Naive thymus-derived CD8-positive, alpha-beta T cell (primary cell): ENCODE data around the gene LORICRIN. TPM values are rescaled to one million over a fixed set of nuclear protein-coding genes. Genes with fewer than 3 reads are reported as not detected.

Experiments used
- ATAC-seq, 2 donors: fragments of 150-1000 bp; cut with Tn5 transposase in 1 of 2; sonication (Bioruptor Pico), chemical (Tn5 transposase) in 1 of 2; 1 replicate in 1 of 2; 2 replicates in 1 of 2; pipeline ENCODE4 v1.10.0; 2021; ENCODE audit warnings: mild to moderate bottlenecking in 2 of 2, moderate library complexity in 2 of 2
- POLR2A ChIA-PET: fragments of 350-600 bp; sonication (Branson Sonifier 250); formaldehyde crosslinking; loops from one replicate; lab custom pipeline; 2021; ENCODE audit warnings: antibody characterized with exemption; lab: Charles Lee
- DNase-seq, 10 donors: peaks; one replicate each; pipeline versions ENCODE4 v3.0.0 to v3.0.0-alpha.2; 2020 to 2022
- H3K27ac Mint-ChIP-seq, 10 donors: one replicate each; pipeline ENCODE4 v1.8.0; 2020 to 2022; ENCODE audit warnings: mild to moderate bottlenecking in 10 of 10, mixed read lengths in 10 of 10, moderate library complexity in 4 of 10, inconsistent platforms in 1 of 10
- H3K27me3 Mint-ChIP-seq, 5 donors: one replicate each; pipeline ENCODE4 v1.8.0; 2021 to 2022; ENCODE audit warnings: mixed read lengths in 5 of 5
- H3K36me3 Mint-ChIP-seq, 3 donors: one replicate each; pipeline ENCODE4 v1.8.0; 2020 to 2022; ENCODE audit warnings: mixed read lengths in 3 of 3, mild to moderate bottlenecking in 2 of 3, inconsistent platforms in 1 of 3
- H3K4me1 Mint-ChIP-seq, 4 donors: one replicate each; pipeline ENCODE4 v1.8.0; 2021 to 2022; ENCODE audit warnings: mixed read lengths in 4 of 4
- H3K4me3 Mint-ChIP-seq, 10 donors: one replicate each; pipeline ENCODE4 v1.8.0; 2020 to 2022; ENCODE audit warnings: mild to moderate bottlenecking in 10 of 10, mixed read lengths in 10 of 10, moderate library complexity in 6 of 10, inconsistent platforms in 1 of 10
- H3K9me3 Mint-ChIP-seq, 9 donors: one replicate each; pipeline ENCODE4 v1.8.0; 2020 to 2022; ENCODE audit warnings: mixed read lengths in 9 of 9, mild to moderate bottlenecking in 3 of 9, inconsistent platforms in 1 of 9, moderate library complexity in 1 of 9
- polyA plus RNA-seq, 3 donors: library from polyadenylated mRNA; unstranded; fragments of 300-500 nt; fragmentation: Illumina TruSeq; gene quantifications; one replicate each; pipeline ENCODE4 v1.2.3, GENCODE V29; 2021
- total RNA-seq, 8 experiments: library from RNA in 2 of 8; stranded (reverse) in 2 of 8; gene quantifications; one replicate each; pipeline ENCODE4 v1.2.3 and lab custom pipeline; 2021 to 2026

LORICRIN gene
- total and polyA plus RNA-seq, 5 experiments from 2014 or later: not detected

DNA sequence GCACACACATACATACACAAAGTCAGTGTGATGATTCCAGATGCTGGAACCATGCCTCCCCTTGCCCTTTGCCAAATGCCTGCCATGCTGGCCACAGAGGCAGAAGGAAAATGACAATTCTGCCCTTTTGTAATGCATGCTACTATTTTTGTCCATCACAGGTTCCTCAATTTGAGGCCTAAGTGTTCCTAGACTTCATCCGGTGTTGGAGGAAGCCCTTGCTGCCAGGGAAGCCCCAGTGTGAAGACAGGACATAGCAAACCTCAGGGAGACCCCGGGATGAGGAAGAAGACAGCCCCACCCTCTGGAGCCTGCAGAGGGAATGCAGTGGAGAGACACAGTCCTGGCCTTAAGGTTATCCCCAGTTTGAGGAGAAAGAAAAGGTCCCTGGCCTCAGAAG is 27.7 kb upstream of the LORICRIN start:
- Mint-ChIP-seq H3K4me1 (peaks cover 0 to 3% (median 0%) of the 10 kb centered on the region in 4 donors), H3K27me3 (peaks cover 5 to 23% (median 13%) of the 10 kb centered on the region in 5 donors), H3K9me3 (no peaks in the 10 kb centered on the region), H3K36me3 (no peaks in the 10 kb centered on the region), H3K4me3 (no peak overlapping the region), H3K27ac (no peak overlapping the region)
- ATAC-seq (no peak), DNase-seq (no peak)
- POLR2A ChIA-PET: no interaction called here

DNA sequence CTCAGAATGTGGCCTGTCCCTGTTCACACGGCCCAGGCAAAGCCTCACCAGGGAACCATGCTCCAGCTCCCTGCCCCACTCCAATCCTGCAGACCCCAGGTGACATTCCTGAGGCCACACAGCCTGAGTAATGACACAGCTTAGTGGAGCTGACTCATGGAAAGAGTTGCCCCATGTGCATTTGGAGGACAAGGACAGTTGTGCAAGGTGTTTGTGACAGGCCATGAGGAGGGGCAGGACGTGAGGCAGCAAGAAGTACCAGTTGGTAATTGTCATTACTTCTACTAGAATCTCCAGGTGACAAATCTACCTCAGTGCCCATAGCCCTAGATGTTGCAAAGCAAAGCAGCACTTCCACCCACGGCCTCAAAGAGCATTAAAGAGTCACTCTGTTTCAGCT is 26.9 kb upstream of the LORICRIN start:
- ATAC-seq (no peak), DNase-seq (no peak)
- H3K36me3 Mint-ChIP-seq: no peaks in the 10 kb centered on the region
- H3K27me3 Mint-ChIP-seq: peaks cover 8 to 23% (median 13%) of the 10 kb centered on the region in 5 donors
- POLR2A ChIA-PET: no interaction called here
- peaks cover 0 to 3% (median 0%) of the 10 kb centered on the region in 4 donors for H3K4me1 Mint-ChIP-seq
- H3K27ac Mint-ChIP-seq: no peak overlapping the region
- no peaks in the 10 kb centered on the region for H3K9me3 Mint-ChIP-seq
- no peak overlapping the region for H3K4me3 Mint-ChIP-seq

DNA sequence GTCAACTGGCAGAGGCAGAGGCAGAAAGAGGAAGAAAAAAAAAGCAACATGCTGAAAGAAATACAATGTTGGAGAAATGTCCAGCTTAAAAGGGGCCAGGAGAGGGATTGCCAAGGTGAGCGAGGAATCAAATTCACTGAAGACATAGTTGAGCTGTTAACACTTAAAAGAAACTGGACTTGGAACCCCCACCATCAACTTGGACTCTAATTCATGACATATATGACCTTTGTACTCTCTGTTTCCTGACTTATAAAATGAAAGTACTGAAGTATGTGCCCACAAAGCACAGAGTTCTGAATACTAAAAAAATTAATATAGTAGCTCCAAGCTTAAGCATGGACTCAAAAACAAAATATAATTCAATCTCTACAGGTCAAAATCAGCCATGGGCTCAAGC is 26.0 kb upstream of the LORICRIN start:
- H3K4me3 Mint-ChIP-seq: no peak overlapping the region
- no peaks in the 10 kb centered on the region for H3K36me3 Mint-ChIP-seq
- H3K9me3 Mint-ChIP-seq: no peaks in the 10 kb centered on the region
- ATAC-seq (no peak), DNase-seq (no peak)
- POLR2A ChIA-PET: no interaction called here
- H3K27ac Mint-ChIP-seq: no peak overlapping the region
- peaks cover 9 to 23% (median 13%) of the 10 kb centered on the region in 5 donors for H3K27me3 Mint-ChIP-seq
- peaks cover 0 to 3% (median 0%) of the 10 kb centered on the region in 4 donors for H3K4me1 Mint-ChIP-seq

DNA sequence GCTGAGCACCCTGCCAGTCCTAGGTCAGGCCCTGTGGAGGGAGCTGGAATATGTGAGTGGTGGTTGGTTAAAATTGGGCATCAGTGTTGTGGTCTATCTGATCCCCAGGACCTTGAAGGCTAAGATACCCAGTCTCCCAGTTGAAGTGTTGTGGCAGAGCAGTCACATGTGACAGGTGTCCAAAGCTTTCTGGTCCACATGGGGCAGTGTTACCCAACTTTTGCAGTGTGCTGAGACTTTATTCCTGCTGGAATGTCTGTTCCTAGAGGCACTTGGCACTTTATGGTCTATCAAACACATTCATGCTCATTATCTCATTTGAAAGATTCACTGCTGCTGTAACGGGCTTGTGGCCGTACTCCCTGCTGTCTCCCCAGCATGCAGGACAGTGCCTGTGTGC is 21.0 kb upstream of the LORICRIN start:
- DNase-seq (no peak), ATAC-seq (no peak)
- Mint-ChIP-seq H3K27me3 (peaks cover 9 to 19% (median 17%) of the 10 kb centered on the region in 5 donors), H3K36me3 (no peaks in the 10 kb centered on the region), H3K4me1 (no peaks in the 10 kb centered on the region), H3K27ac (no peak overlapping the region), H3K4me3 (no peak overlapping the region), H3K9me3 (no peaks in the 10 kb centered on the region)
- POLR2A ChIA-PET: no interaction called here

DNA sequence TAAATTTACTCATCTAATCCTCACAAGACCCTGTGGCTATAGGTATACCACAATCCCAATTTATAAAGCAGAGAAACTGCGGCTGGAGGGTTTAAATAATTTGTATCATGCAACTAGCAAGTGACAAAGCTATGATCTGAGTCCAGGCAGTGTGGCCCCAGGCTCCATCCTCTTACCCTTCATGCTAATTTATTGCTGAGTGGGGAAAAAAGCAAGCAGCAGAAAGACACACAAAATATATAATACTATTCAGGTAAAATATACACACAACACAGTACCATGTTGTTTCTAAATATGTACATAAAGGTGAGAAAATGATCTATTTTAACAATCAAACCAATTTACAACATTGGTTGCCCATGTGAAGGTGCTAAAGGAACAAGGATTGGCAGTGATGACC is 17.3 kb upstream of the LORICRIN start:
- POLR2A ChIA-PET: no interaction called here
- Mint-ChIP-seq H3K9me3 (peaks cover 0 to 10% (median 0%) of the 10 kb centered on the region in 9 donors), H3K4me1 (no peaks in the 10 kb centered on the region), H3K36me3 (no peaks in the 10 kb centered on the region), H3K27me3 (peaks cover 21 to 28% (median 25%) of the 10 kb centered on the region in 5 donors), H3K4me3 (no peak overlapping the region), H3K27ac (no peak overlapping the region)
- no peak for ATAC-seq
- DNase-seq: no peak

DNA sequence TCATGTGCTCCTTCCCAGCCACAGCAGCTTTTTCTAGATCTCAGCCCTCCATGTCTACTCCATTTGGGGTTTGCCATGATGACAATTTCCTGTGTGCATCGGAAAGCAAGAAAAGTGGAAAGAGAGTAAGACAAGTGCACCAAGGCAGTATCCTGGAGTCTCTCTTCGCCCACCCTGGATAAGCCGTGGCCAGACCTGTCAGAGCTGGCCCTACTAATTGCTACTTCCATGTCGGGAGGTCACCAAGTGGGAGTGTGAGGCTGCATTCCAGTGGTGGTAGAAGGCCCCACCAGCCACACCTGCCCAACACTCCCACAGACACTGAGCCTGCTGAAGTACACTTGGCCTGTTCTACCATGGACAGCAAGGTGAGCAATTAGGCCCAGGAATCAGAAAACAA is 14.0 kb upstream of the LORICRIN start:
- H3K27ac Mint-ChIP-seq: no peak overlapping the region
- H3K4me1 Mint-ChIP-seq: no peaks in the 10 kb centered on the region
- POLR2A ChIA-PET: no interaction called here
- no peak for DNase-seq
- no peak overlapping the region for H3K4me3 Mint-ChIP-seq
- peaks cover 0 to 10% (median 0%) of the 10 kb centered on the region in 9 donors for H3K9me3 Mint-ChIP-seq
- no peaks in the 10 kb centered on the region for H3K36me3 Mint-ChIP-seq
- ATAC-seq: no peak
- peaks cover 18 to 49% (median 36%) of the 10 kb centered on the region in 5 donors for H3K27me3 Mint-ChIP-seq

DNA sequence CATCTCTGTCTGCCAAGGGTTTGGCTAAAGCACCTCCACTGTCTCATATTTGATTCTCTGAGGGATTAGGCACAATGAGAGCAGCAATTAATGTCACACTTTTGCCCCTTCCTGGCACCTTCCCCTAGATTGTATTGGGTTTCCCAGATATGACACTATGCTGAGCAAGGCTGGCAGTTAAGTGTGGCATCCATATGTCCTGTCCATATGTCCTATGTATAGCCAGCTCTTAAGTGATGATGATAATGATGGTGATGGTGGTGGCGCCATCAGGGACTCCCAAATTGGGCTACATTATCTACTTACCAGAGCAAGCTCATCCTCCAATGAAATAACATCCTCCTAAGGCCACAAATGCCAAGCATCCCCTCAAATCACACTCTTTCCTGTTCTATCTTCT is 13.5 kb upstream of the LORICRIN start:
- Mint-ChIP-seq H3K36me3 (no peaks in the 10 kb centered on the region), H3K27ac (no peak overlapping the region), H3K27me3 (peaks cover 21 to 49% (median 38%) of the 10 kb centered on the region in 5 donors), H3K4me3 (no peak overlapping the region), H3K4me1 (no peaks in the 10 kb centered on the region), H3K9me3 (peaks cover 0 to 10% (median 0%) of the 10 kb centered on the region in 9 donors)
- DNase-seq: no peak
- ATAC-seq: no peak
- POLR2A ChIA-PET: no interaction called here

DNA sequence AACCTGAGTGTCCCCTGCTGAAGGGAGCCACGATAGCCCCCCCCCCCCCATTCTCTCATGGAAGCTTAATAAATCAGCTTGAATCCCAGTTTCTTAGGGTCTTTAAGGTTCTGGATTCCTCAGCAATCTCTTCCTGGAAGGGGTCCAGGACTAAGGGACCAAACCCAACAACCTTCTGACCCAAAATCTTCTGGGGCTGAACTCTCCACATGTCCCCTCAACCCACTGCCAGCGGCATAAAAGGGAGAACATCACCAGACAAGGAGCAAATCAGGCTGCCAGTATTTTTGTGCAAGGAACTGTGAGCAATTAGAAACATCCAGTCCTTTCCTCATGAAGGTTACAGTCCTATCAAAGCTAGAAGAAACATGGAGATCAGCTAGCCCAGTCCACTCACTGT is 12.7 kb upstream of the LORICRIN start:
- Mint-ChIP-seq H3K27me3 (peaks cover 24 to 50% (median 42%) of the 10 kb centered on the region in 5 donors), H3K4me1 (no peaks in the 10 kb centered on the region), H3K4me3 (no peak overlapping the region), H3K27ac (no peak overlapping the region), H3K9me3 (peaks cover 0 to 10% (median 0%) of the 10 kb centered on the region in 9 donors), H3K36me3 (no peaks in the 10 kb centered on the region)
- DNase-seq (no peak), ATAC-seq (no peak)
- POLR2A ChIA-PET: no interaction called here

DNA sequence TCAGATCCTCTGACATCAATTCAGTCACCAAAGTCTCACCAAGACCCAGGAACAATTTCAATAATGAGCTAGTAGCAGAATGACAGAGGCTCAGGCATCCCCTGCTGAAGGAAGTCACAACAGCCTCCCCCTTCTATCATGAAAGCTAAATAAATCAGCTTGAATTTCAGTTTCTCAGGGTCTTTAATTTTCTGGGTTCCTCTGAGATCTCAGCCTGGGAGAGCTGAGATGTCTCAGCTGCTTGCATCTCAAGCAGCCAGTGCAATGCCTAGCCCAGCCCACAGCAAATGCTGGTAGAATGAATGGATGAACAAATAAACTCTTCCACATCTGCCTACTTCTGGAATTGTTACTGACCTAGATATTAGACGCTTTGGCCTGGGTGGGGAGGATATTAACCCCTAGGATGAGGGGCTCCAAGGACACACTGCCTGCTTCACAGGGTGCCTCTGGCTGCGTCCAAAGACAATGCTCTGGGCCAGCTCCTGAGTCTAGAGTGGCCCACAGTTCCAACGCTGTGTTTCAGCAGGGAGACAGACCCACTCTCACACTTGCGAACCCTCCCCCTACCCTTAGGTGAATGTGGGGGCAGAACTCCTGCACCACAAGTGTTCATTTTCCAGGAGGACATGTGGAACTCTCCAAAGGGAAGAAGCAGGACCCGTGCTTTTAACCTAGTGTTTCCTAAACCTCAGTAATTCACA is 11.2 kb upstream of the LORICRIN start:
- no peak overlapping the region for H3K27ac Mint-ChIP-seq
- POLR2A ChIA-PET: no interaction called here
- DNase-seq (no peak), ATAC-seq (no peak)
- H3K4me3 Mint-ChIP-seq: no peak overlapping the region
- H3K27me3 Mint-ChIP-seq: peaks cover 24 to 51% (median 40%) of the 10 kb centered on the region in 5 donors
- H3K9me3 Mint-ChIP-seq: peaks cover 0 to 10% (median 0%) of the 10 kb centered on the region in 9 donors
- no peaks in the 10 kb centered on the region for H3K36me3 Mint-ChIP-seq
- no peaks in the 10 kb centered on the region for H3K4me1 Mint-ChIP-seq

DNA sequence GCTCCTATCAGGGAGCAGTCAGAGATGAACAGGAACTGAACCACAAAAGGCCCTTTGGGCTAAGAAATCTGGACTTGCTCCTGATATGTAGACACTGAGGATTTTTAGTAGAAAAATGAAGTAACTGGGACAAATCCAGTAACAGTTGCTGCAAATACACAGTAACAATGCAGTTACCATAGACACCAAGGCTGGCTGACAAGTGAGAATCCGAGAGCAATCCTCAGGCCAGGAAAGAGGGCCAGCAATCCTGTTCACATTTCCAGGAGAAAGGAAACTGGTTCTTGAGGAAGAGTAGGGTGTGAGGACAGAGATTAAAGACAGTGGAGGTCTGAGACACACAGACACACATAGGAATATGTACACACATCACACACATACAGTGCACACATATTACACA is 9.3 kb upstream of the LORICRIN start:
- Mint-ChIP-seq H3K4me3 (no peak overlapping the region), H3K27me3 (peaks cover 24 to 51% (median 40%) of the 10 kb centered on the region in 5 donors), H3K9me3 (peaks cover 0 to 3% (median 0%) of the 10 kb centered on the region in 9 donors), H3K4me1 (no peaks in the 10 kb centered on the region), H3K27ac (no peak overlapping the region), H3K36me3 (no peaks in the 10 kb centered on the region)
- ATAC-seq (no peak), DNase-seq (no peak)
- POLR2A ChIA-PET: no interaction called here

DNA sequence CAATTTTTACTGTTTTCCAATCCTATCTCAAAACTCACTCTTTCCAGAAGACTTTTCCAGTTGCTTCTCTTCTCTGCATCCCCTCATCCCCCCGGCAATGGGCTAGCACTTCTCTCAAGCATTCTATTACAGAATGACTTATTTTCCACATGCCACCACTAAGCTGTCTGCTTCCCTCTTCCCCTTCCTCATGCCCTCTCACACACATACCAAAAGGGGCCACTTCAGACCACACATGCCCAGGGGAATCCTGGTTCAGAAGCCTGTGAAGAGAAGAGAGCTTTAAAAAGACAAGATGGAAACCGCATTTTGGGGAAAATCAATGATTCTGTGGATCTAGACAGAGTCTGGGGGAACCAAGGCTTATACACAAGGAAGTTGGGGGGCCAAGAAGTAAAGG is 8.4 kb upstream of the LORICRIN start:
- H3K27me3 Mint-ChIP-seq: peaks cover 21 to 48% (median 41%) of the 10 kb centered on the region in 5 donors

DNA sequence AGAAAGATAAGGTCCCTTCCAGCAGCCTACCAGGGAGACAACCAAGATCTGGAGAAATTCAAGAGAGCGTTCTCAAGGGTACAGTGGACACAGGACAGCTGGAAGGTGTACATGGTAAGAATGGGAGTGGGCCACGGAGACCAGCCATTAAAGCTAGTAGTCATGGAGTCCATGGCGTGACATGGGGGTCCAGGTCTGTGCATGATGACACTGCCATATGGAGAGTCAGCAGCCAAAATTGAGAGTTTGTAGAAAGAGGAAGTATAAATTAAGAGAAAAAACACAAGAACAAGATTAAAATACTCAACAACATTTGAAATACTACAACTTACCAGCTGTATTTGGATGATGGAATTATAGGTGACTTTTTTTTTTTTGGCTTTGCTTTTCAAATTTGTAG is 7.9 kb upstream of the LORICRIN start:
- Mint-ChIP-seq H3K4me1 (no peaks in the 10 kb centered on the region), H3K9me3 (no peaks in the 10 kb centered on the region), H3K27me3 (peaks cover 18 to 43% (median 37%) of the 10 kb centered on the region in 5 donors), H3K4me3 (no peak overlapping the region), H3K27ac (no peak overlapping the region), H3K36me3 (no peaks in the 10 kb centered on the region)
- ATAC-seq (no peak), DNase-seq (no peak)
- POLR2A ChIA-PET: no interaction called here

More for the DNA sequence above, 8.4 kb upstream of the LORICRIN start:
- no peaks in the 10 kb centered on the region for H3K36me3 Mint-ChIP-seq
- ATAC-seq: no peak
- no peak overlapping the region for H3K27ac Mint-ChIP-seq
- H3K4me1 Mint-ChIP-seq: no peaks in the 10 kb centered on the region
- no peak for DNase-seq
- POLR2A ChIA-PET: no interaction called here
- no peak overlapping the region for H3K4me3 Mint-ChIP-seq
- H3K9me3 Mint-ChIP-seq: peaks cover 0 to 3% (median 0%) of the 10 kb centered on the region in 9 donors

DNA sequence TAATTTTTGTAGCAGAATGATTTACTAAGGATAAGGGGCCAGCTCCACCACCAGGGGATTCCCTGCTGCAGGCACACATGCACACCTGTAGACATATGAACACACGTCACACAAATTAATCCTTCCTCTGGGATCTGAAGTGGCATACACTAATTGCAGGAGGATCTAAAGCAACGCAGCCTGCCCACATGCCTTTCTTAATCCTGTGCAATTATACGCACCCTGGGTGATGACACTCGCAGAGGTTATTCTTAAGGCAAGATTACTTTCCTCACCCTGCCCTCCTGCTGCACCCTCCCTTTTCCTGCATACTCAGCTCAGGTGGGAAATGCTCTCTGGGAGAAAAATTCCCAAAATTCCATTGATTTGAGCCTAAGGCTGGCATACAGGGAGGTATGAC is 7.5 kb upstream of the LORICRIN start:
- Mint-ChIP-seq H3K27me3 (peaks cover 15 to 41% (median 35%) of the 10 kb centered on the region in 5 donors), H3K27ac (no peak overlapping the region), H3K9me3 (no peaks in the 10 kb centered on the region), H3K4me3 (no peak overlapping the region), H3K36me3 (no peaks in the 10 kb centered on the region), H3K4me1 (no peaks in the 10 kb centered on the region)
- POLR2A ChIA-PET: no interaction called here
- ATAC-seq: no peak
- DNase-seq: no peak

DNA sequence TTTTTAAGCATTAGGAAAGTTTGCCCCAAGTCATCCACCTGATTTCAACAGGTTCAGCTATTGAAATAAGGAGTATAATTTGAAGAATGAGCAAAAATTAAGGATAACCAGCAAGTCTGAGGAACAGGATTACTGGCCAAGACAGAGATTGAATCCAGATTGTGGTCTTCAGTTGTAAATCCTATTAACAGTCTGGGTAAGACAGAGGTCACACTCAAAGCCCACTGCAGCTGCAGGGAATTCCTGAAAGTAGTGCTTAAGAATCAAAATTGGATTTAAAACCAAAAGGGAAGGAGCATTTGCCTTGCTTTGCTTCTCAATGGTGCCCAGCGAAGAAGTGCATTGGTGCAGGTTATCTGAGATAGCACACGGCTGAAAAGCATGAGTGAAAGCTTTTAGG is 6.4 kb upstream of the LORICRIN start:
- H3K27me3 Mint-ChIP-seq: peaks cover 9 to 31% (median 26%) of the 10 kb centered on the region in 5 donors
- ATAC-seq (no peak), DNase-seq (no peak)
- H3K9me3 Mint-ChIP-seq: no peaks in the 10 kb centered on the region
- H3K4me3 Mint-ChIP-seq: no peak overlapping the region
- H3K36me3 Mint-ChIP-seq: no peaks in the 10 kb centered on the region
- H3K27ac Mint-ChIP-seq: no peak overlapping the region
- POLR2A ChIA-PET: no interaction called here
- H3K4me1 Mint-ChIP-seq: no peaks in the 10 kb centered on the region
